ENCODE data around the gene SLC35B3. TPM values are rescaled to one million over a fixed set of nuclear protein-coding genes. Genes with fewer than 3 reads are reported as not detected.

SLC35B3 gene
- total and polyA plus RNA-seq, 2 of the 8 experiments (the other 6 are each of a cell fraction or from before 2014, with no cell fraction given), result 5.5 to 9.8 TPM

DNA sequence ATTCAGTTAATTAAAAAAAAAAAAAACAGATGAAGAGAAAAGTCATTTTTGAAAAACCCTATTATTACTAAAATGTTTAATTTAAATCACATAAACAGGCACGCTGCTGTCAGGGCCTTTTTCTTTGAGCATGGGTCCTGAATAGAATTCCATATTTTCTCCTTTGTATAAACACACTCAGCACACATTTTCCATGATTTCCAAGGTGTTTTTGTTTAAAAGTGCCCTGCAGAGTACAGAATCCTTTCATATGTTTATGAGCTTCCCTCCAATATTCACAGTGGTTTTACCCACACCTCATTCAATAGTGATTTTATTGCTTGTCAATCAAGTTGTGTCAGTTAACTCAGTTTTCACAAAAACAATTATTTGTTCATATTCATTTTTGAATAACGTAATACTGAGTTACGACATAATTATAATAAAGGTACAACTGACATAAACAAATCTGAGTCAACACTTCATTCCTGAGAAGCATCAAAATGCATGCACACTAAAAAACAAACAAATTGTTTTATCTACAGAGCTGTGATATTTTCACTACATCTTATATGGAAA, 15.2 kb downstream of the SLC35B3 start:
- H2AFZ ChIP-seq (ENCODE audit: low read length), result no peak overlapping the region
- FAIRE-seq (no peak), DNase-seq (ENCODE audit: low read depth in 1 of 2, low spot score in 2 of 2) (no peak)
- H2BK20ac ChIP-seq (ENCODE audit: low read length), result no peak overlapping the region
- no peak overlapping the region for H3K18ac ChIP-seq (ENCODE audit: extremely low read depth, low read length)
- no peaks in the 10 kb centered on the region for H4K20me1 ChIP-seq (replicated peaks in 1 of 2; ENCODE audit: control insufficient read depth in 1 of 2, insufficient read depth in 2 of 2, low read length in 2 of 2)
- 74% methylated on average over 3 of the region's 3 CpGs; no CpG with 5 or more reads in 1 of the 2 experiments for WGBS, 2 experiments (ENCODE audit: extremely low coverage in 1 of 2, insufficient coverage in 1 of 2, insufficient read length in 1 of 2, insufficient replicate concordance in 2 of 2, low coverage in 1 of 2, low lambda C conversion rate in 2 of 2, missing lambda C conversion rate in 1 of 2)
- H3K4me3 ChIP-seq (ENCODE audit: extremely low read depth in 1 of 4, insufficient read depth in 2 of 4, low read depth in 3 of 4, low read length in 4 of 4), result no peak overlapping the region
- H3K23me2 ChIP-seq (ENCODE audit: low read depth, low read length), result no peaks in the 10 kb centered on the region
- ChIA-PET POLR2A (ENCODE audit: partially characterized antibody) (no interaction called here), CTCF (ENCODE audit: partially characterized antibody) (interaction anchor here (1.1 kb wide), 1 partner anchor 288 kb away, joined by 6 read pairs; no protein-coding TSS in a partner anchor)
- H3K27me3 ChIP-seq (replicated peaks in 1 of 4; ENCODE audit: control insufficient read depth in 3 of 4, extremely low read depth in 1 of 4, insufficient read depth in 3 of 4, low read length in 3 of 4), result peaks cover 0 to 1% (median 0%) of the 10 kb centered on the region in 4 experiments; a peak in 1 of 7 replicates
- H4K8ac ChIP-seq (ENCODE audit: extremely low read depth, insufficient read depth, low read length), result no peak overlapping the region
- H3K9ac ChIP-seq (replicated peaks in 1 of 4; ENCODE audit: extremely low read depth in 1 of 4, low read depth in 3 of 4, low read length in 3 of 4), result no peak overlapping the region
- H2BK120ac ChIP-seq (replicated peaks; ENCODE audit: low read depth, low read length), result no peak overlapping the region
- no peak overlapping the region for H3K56ac ChIP-seq (replicated peaks; ENCODE audit: insufficient read length, low read depth, low read length)
- no peaks in the 10 kb centered on the region for H3K9me3 ChIP-seq (ENCODE audit: insufficient read depth in 2 of 2, low read depth in 1 of 2, low read length in 1 of 2)
- no peak overlapping the region for H3K23ac ChIP-seq (ENCODE audit: insufficient read length)
- H2AK5ac ChIP-seq (ENCODE audit: low read depth, low read length), result no peak overlapping the region
- no peak overlapping the region for H2BK15ac ChIP-seq (ENCODE audit: low read length)
- H3K4ac ChIP-seq (replicated peaks; ENCODE audit: insufficient read length, low read depth, low read length), result no peak overlapping the region
- no peak overlapping the region for H3K14ac ChIP-seq (ENCODE audit: insufficient read length)
- no peak overlapping the region for H3K4me2 ChIP-seq (ENCODE audit: insufficient read depth in 1 of 2, low read depth in 2 of 2, low read length in 2 of 2)
- no peak overlapping the region for H4K91ac ChIP-seq (replicated peaks; ENCODE audit: insufficient read length, low read length)
- H3K79me1 ChIP-seq (ENCODE audit: low read depth, low read length), result no peaks in the 10 kb centered on the region
- no peaks in the 10 kb centered on the region for H3K79me2 ChIP-seq (ENCODE audit: control insufficient read depth in 1 of 2, insufficient read depth in 2 of 2, low read length in 2 of 2)
- no peak for TF ChIP-seq CTBP2 (IDR thresholded peaks at IDR 0.05; ENCODE audit: borderline replicate concordance, insufficient read depth, insufficient read length, low read length)
- H3K4me1 ChIP-seq (replicated peaks in 1 of 4; ENCODE audit: control insufficient read depth in 3 of 4, insufficient read depth in 4 of 4, low read length in 3 of 4), result peaks cover 0 to 2% (median 0%) of the 10 kb centered on the region in 4 experiments; a peak in 2 of 7 replicates
- no peak overlapping the region for H2BK12ac ChIP-seq (ENCODE audit: low read depth, low read length)
- H2BK5ac ChIP-seq (ENCODE audit: low read depth, low read length), result no peak overlapping the region
- H3K36me3 ChIP-seq (ENCODE audit: control insufficient read depth in 2 of 4, insufficient read depth in 4 of 4, low read length in 3 of 4), result peaks cover 0 to 17% (median 5%) of the 10 kb centered on the region in 4 experiments; a peak in 3 of 8 replicates
- no peak overlapping the region for H4K5ac ChIP-seq (ENCODE audit: insufficient read length, low read depth, low read length)
- no peak overlapping the region for H3K27ac ChIP-seq (ENCODE audit: low read depth, low read length)

Data from H1 (cell line).